GM21381 (cell line): ENCODE results near the gene DNAJC6.
"Not testable (repeated sequence)": the region's sequence is repeated elsewhere in the genome, so short reads cannot be mapped to it uniquely, and the experiment has no call there.

Experiments
- ATAC-seq: cut with Tn5 transposase; IDR thresholded peaks from one replicate; pipeline ENCODE4 v1.9.1; 2021; ENCODE audit warnings: mild to moderate bottlenecking, moderate library complexity; ENCODE audit not compliant: unreplicated experiment

Gene DNAJC6

DNA sequence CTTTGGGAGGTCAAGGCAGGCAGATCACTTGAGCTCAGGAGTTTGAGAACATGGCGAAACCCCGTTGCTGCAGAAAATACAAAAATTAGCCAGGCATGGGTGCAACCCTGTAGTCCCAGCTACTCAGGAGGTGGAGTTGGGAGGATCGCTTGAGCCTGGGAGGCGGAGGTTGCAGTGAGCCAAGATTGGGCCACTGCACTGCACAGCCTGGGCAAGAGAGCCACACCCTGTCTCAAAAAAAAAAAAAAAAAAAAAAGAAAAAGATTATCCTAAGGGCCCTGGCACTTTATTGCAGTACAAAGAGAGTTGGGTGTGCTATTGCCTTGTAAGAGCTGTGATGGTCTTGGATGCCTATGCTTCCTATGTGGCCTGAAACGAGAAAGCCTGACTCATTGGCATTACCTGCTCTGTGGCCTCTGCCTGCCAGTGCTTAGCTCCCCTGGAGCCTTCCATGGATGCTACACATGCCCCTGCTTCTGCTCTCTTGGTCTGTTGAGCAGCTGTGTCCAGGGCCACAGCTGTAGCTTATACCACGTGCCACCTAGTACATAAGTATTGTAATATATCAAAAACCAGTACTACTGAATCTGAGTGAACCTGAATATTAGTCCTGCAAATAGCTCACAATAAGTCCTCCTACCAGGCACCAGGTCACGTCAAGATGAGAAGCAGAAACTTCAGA lies 45.8 kb downstream of the DNAJC6 start:
- ATAC-seq, result no peak

GRCh38 chr1:65357291-65357960 lies 48.1 kb downstream of the DNAJC6 start:
- ATAC-seq, result no peak

- no peak for ATAC-seq
Observed at GRCh38 chr1:65359888-65360287, 50.5 kb downstream of the DNAJC6 start.

GRCh38 chr1:65360648-65361047 lies 51.3 kb downstream of the DNAJC6 start:
- no peak for ATAC-seq

GRCh38 chr1:65362545-65362944 lies 53.2 kb downstream of the DNAJC6 start:
- no peak for ATAC-seq

- ATAC-seq, result no peak
Observed at GRCh38 chr1:65363484-65363883, 54.1 kb downstream of the DNAJC6 start.

DNA sequence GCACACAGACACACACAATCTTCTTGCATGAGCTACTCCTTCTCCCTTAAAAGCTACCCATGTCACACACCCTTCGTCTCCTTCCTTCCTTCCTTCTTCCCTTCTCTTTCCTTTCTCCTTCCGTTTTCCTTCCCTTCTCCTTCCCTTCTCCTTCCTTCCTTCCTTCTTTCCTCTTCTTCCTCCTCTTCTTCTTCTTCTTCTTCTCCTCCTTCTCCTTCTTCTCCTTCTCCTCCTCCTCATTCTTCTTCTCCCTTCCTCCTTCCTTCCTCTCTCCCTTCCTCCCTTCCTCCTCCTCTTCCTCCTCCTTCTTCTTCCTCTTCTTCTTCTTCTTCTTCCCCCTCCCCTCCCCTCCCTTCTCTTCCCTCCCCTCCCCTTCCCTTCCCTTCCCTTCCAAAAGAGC lies 59.1 kb downstream of the DNAJC6 start:
- ATAC-seq, result no peak

GRCh38 chr1:65371544-65371943 lies 62.2 kb downstream of the DNAJC6 start:
- no peak for ATAC-seq

GRCh38 chr1:65372557-65372956 lies 63.2 kb downstream of the DNAJC6 start:
- ATAC-seq, result no peak

- ATAC-seq, result no peak
Observed at GRCh38 chr1:65377496-65378246, 68.3 kb downstream of the DNAJC6 start.

DNA sequence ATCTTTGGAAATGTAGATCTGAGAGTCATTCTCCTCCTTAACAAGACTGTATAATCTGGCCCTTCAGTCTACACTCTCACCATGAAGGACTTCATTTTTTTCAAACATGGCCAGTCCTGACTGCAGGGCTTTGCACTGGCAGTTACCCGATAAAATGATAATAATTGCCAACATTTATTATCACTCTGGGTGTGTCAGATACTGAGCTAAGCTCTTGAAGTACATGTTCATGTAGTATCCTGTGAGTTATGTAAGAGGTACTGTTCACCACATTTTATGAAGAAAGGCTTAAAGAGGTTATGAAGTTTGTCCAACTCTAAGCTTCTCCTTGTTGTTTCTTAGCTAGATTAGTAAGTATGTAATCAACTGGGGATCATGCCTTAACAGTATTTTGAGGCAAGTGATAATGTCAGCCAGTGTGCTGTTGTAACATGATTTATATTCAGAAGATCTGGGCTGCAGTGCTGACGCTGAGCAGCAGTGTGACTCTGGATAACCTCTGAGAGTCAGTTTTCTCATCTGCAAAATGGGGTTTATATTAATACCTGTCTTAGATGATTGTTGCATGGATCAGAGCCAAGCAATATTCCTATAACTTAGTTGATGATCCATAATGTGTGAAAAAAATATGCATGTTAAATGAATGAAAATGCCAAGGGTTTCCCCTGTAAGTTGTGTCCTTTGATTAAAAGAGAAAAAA lies 69.1 kb downstream of the DNAJC6 start:
- ATAC-seq, result no peak

DNA sequence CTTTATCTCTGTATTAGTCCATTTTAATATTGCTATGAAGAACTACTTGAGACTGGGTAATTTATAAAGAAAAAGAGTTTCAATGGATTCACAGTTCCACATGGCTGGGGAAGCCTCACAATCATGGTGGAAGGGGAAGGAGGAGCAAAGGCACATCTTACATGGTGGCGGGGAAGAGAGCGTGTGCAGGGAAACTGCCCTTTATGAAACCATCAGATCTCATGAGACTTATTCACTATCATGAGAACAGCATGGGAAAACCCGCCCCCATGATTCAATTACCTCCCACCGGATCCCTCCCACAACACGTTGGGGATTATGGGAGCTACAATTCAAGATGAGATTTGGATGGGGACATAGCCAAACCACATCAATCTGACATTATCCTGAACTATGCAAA lies 75.1 kb downstream of the DNAJC6 start:
- ATAC-seq, result not testable (repeated sequence)

DNA sequence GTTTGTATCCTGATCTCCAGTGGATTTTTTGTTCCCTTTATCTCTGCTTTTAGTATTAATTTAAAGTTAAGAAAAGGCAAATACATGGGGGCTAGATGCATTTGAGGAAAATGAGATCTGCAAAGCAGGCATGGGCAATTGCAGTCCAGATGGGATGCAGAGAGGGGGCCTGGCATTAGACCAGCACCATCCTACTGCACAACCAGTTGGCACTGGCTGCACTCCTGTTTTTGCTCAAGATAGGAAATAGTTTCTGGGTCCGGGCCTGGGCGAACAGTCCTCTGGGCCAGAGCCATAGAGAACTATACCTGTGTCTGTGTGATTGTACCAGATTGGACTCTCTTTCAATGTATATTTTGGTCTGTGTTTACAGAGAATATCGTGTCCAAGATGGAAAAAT lies 77.1 kb downstream of the DNAJC6 start:
- ATAC-seq, result no peak

DNA sequence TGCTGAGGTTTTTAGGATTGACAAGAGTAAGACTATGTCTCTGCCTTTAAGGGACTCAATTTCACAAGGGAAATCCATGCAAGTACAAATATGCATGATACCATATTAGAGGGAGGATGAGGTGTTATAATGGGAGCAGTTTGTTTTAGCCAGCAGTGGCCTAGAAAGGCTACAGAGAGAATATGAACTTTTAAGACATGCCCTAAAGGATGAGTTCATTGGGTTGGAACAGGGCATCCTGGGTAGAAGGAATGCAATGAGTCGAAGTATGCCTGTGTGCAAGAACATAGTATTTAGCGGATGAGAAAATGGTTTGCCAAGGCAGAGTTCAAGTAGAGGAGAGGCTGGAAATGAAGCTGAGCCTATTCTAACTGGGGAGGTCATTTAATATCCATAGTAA lies 78.5 kb downstream of the DNAJC6 start:
- no peak for ATAC-seq

GRCh38 chr1:65388908-65389695 lies 79.8 kb downstream of the DNAJC6 start:
- no peak for ATAC-seq

DNA sequence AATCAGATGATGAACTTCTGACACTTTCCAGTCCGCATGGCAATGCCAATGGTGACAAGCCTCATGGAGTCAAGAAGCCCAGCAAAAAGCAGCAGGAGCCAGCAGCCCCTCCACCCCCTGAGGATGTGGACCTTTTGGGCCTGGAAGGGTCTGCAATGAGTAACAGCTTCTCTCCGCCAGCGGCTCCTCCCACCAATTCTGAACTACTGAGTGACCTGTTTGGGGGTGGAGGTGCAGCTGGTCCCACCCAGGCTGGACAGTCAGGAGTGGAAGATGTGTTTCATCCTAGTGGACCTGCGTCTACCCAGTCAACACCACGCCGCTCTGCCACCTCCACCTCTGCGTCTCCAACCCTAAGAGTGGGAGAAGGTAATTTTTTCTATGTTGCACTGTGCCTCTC lies 83.2 kb downstream of the DNAJC6 start:
- ATAC-seq, result no peak

DNA sequence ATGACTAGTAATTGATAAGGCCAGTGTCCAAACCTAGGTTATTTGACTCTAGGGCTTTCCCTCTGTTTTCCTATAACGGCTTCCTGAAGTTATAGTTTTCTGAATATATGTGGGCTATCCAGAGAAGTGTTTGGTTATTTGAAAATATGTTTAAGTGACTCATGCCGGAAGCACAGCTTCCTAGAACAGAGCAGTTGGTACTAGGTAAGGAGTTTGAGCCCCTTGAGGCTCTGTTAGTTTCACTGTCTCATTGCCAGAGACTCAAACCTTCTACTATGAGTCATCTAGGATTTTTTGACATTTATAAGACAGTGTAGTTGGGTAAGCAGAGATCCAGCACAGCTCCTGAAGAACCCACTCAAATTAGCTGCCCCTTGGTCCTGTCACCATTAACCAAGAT lies 84.0 kb downstream of the DNAJC6 start:
- peak; percentile 97 for ATAC-seq

DNA sequence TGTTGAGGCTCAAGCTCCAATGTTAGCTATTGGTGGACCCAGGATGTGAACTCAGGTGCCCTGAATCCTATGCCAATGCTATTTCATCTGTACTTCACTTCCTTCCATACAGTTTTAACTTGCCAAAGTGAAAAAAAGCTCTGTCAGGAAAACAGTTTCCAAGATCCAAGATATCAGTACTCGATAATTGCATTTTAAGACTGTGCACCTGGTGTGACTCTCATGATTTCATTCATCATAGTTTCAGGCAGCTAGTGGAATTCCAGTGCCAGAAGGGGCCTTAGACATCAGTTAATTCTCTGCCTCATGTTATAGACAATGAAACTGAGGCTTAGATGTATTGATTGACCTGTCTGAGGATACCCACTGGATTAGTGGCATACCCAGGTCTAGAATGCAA lies 84.6 kb downstream of the DNAJC6 start:
- ATAC-seq, result no peak

GRCh38 chr1:65395887-65396612 lies 86.7 kb downstream of the DNAJC6 start:
- ATAC-seq, result no peak

DNA sequence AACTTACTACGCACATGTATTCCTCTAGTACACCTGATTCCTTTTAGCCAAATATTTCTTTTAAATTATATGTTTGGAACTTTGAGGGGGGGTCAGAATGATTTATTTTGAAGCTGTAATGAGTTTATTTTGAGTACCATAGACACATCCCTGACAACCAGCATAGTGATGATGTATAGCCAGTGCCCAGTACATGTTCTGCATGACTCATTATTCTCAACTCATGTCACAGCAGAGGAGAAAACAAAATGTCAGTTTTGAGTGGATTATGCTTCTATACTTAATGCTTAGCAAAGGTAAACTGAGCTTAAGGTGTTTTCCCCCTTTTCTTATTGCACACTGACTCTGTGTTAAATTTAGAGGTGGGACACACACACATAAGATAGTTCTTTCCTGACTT lies 88.7 kb downstream of the DNAJC6 start:
- ATAC-seq, result no peak
